Body of pancreas (tissue), 4 donors: ENCODE results near the gene KRT82.

Source experiments
- CTCF ChIP-seq, 7 experiments: fragments of 450-650 bp in 4 of 7; fragments of 200-600 bp in 3 of 7; sonication (generic) in 3 of 7; IDR thresholded peaks; one replicate each; pipeline ENCODE4 v1.5.1; 2016 to 2019; ENCODE audit warnings: antibody characterized with exemption in 7 of 7
- POLR2A ChIP-seq, 3 donors: fragments of 450-650 bp; IDR thresholded peaks; one replicate each; pipeline ENCODE4 v1.6.1; 2016; ENCODE audit warnings: antibody characterized with exemption in 3 of 3, mild to moderate bottlenecking in 2 of 3

- TF ChIP-seq CTCF (IDR thresholded peaks at IDR 0.05) = no peak
- TF ChIP-seq POLR2A (IDR thresholded peaks at IDR 0.05) = no peak
Measured at GRCh38 chr12:52436000-52436827, 30.1 kb upstream of the KRT82 start.
